ENCODE results near the gene RAB5B. TPM values are rescaled to one million over a fixed set of nuclear protein-coding genes. Genes with fewer than 3 reads are reported as not detected.

Gene RAB5B
- total RNA-seq, 4 donors from 2014 or later = 116 to 189 (median 138) TPM

- no peak for TF ChIP-seq POLR2AphosphoS5 (IDR thresholded peaks at IDR 0.05)
- TF ChIP-seq EP300 (IDR thresholded peaks at IDR 0.05) = no peak
- no peak for TF ChIP-seq CTCF (IDR thresholded peaks at IDR 0.05)
- TF ChIP-seq POLR2A (IDR thresholded peaks at IDR 0.05; ENCODE audit: low read depth) = no peak
- H3K4me1 ChIP-seq = peaks cover 3 to 18% (median 14%) of the 10 kb centered on the region in 4 donors
- intact Hi-C loops (cut with DNase I) = no loop called here
- DNase-seq (ENCODE audit: extremely low spot score) = no peak
- H3K4me3 ChIP-seq = no peak overlapping the region
- no peak overlapping the region for H3K27ac ChIP-seq (replicated peaks in 1 of 4)
- H3K27me3 ChIP-seq = no peaks in the 10 kb centered on the region
- WGBS = 94% methylated on average over 2 of the region's 2 CpGs
- no peaks in the 10 kb centered on the region for H3K9me3 ChIP-seq
- peaks cover 0 to 18% (median 3%) of the 10 kb centered on the region in 4 donors for H3K36me3 ChIP-seq
Observed at GRCh38 chr12:56011509-56012090, 37.7 kb downstream of the RAB5B start.

GRCh38 chr12:56013482-56013881 lies 39.6 kb downstream of the RAB5B start:
- Histone ChIP-seq H3K27me3 (no peaks in the 10 kb centered on the region), H3K36me3 (peaks cover 0 to 32% (median 5%) of the 10 kb centered on the region in 4 donors), H3K4me3 (no peak overlapping the region), H3K4me1 (peaks cover 0 to 5% (median 2%) of the 10 kb centered on the region in 4 donors), H3K27ac (replicated peaks in 1 of 4) (no peak overlapping the region), H3K9me3 (no peaks in the 10 kb centered on the region)
- no peak for TF ChIP-seq EP300 (IDR thresholded peaks at IDR 0.05)
- no peak for TF ChIP-seq POLR2A (IDR thresholded peaks at IDR 0.05; ENCODE audit: low read depth)
- TF ChIP-seq CTCF (IDR thresholded peaks at IDR 0.05) = no peak
- no peak for TF ChIP-seq POLR2AphosphoS5 (IDR thresholded peaks at IDR 0.05)
- WGBS = 94% methylated on average over 5 of the region's 5 CpGs
- no peak for DNase-seq (ENCODE audit: extremely low spot score)
- intact Hi-C loops (cut with DNase I) = no loop called here

- DNase-seq (ENCODE audit: extremely low spot score) = no peak
- H3K4me1 ChIP-seq = no peaks in the 10 kb centered on the region
- peaks cover 0 to 39% (median 5%) of the 10 kb centered on the region in 4 donors for H3K36me3 ChIP-seq
- no peaks in the 10 kb centered on the region for H3K9me3 ChIP-seq
- no peaks in the 10 kb centered on the region for H3K27me3 ChIP-seq
- H3K4me3 ChIP-seq = no peak overlapping the region
- no peak overlapping the region for H3K27ac ChIP-seq (replicated peaks in 1 of 4)
- 46% methylated on average over 2 of the region's 2 CpGs for WGBS
- TF ChIP-seq POLR2AphosphoS5 (IDR thresholded peaks at IDR 0.05) = no peak
- no peak for TF ChIP-seq EP300 (IDR thresholded peaks at IDR 0.05)
- no peak for TF ChIP-seq CTCF (IDR thresholded peaks at IDR 0.05)
- no peak for TF ChIP-seq POLR2A (IDR thresholded peaks at IDR 0.05; ENCODE audit: low read depth)
- intact Hi-C loops (cut with DNase I) = no loop called here
Observed at GRCh38 chr12:56014205-56014604, 40.3 kb downstream of the RAB5B start.

- Histone ChIP-seq H3K4me1 (peaks cover 11 to 28% (median 26%) of the 10 kb centered on the region in 4 donors), H3K27ac (replicated peaks in 1 of 4) (no peak overlapping the region), H3K27me3 (no peaks in the 10 kb centered on the region), H3K36me3 (peaks cover 0 to 35% (median 7%) of the 10 kb centered on the region in 4 donors), H3K9me3 (no peaks in the 10 kb centered on the region), H3K4me3 (no peak overlapping the region)
- intact Hi-C loops (cut with DNase I) = no loop called here
- 91% methylated on average over 4 of the region's 4 CpGs for WGBS
- DNase-seq (ENCODE audit: extremely low spot score) = no peak
- TF ChIP-seq EP300 (IDR thresholded peaks at IDR 0.05) (no peak), POLR2AphosphoS5 (IDR thresholded peaks at IDR 0.05) (no peak), POLR2A (IDR thresholded peaks at IDR 0.05; ENCODE audit: low read depth) (no peak), CTCF (IDR thresholded peaks at IDR 0.05) (no peak)
Observed at GRCh38 chr12:56017181-56017580, 43.3 kb downstream of the RAB5B start.

- Histone ChIP-seq H3K4me1 (peaks cover 11 to 32% (median 30%) of the 10 kb centered on the region in 4 donors), H3K4me3 (no peak overlapping the region), H3K9me3 (no peaks in the 10 kb centered on the region), H3K36me3 (peaks cover 0 to 35% (median 7%) of the 10 kb centered on the region in 4 donors), H3K27ac (replicated peaks in 1 of 4) (no peak overlapping the region), H3K27me3 (no peaks in the 10 kb centered on the region)
- no peak for DNase-seq (ENCODE audit: extremely low spot score)
- WGBS = 95% methylated on average over 1 of the region's 1 CpG
- no peak for TF ChIP-seq CTCF (IDR thresholded peaks at IDR 0.05)
- intact Hi-C loops (cut with DNase I) = no loop called here
Observed at GRCh38 chr12:56018356-56018755, 44.5 kb downstream of the RAB5B start.

All from esophagus muscularis mucosa (tissue), 4 donors.